ENCODE results near the gene KIAA1549.
"Not testable (repeated sequence)": the region's sequence is repeated elsewhere in the genome, so short reads cannot be mapped to it uniquely, and the experiment has no call there.

Gene KIAA1549

GRCh38 chr7:138981332-138982203 is at the start of gene KIAA1549:
Gene KIAA1549, minus strand, starts transcription at chr7:138981389. Its CDS starts 120 bp downstream, at chr7:138981269.
- no peak for DNase-seq

- DNase-seq, result no peak
Measured at GRCh38 chr7:139029353-139029752, 48.2 kb upstream of the KIAA1549 start.

DNA sequence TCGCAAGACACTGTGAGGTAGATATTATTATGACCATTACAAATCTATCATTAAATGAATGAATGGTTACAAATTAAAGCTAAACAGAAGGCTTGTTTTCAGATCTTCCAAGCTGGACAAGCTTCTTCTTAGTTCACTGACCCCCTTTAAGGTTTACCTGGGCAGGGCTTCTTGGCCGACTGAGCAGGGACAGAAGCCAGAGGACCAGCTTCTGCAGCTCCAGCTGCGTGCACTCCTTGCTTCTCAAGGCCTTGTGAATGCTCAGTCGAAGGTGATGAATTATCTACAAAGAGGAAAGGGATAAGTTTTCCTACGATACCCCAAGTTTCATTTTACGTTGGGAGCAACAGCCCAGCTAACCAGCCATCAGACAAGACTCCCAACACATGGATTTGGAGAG is 45.4 kb upstream of the KIAA1549 start:
- no peak for DNase-seq

- DNase-seq, result not testable (repeated sequence)
Measured at GRCh38 chr7:139025861-139026260, 44.7 kb upstream of the KIAA1549 start.

DNA sequence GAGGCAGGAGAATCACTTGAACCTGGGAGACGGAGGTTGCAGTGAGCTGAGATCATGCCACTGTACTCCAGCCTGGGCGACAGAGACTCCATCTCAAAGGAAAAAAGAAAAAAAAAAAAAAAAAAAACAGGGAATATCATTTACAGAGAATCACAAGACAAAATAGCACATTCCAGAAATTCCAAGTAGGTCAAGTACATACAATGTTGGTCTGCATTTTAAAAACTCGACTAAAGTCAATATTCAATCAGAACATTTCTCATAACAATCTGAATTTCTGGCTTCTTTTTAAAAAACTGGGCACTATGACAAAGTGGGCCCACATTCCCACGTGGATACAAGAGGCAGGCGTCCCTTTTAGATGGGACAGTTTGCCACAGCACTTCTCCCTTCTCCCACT is 41.9 kb upstream of the KIAA1549 start:
- no peak for DNase-seq

DNA sequence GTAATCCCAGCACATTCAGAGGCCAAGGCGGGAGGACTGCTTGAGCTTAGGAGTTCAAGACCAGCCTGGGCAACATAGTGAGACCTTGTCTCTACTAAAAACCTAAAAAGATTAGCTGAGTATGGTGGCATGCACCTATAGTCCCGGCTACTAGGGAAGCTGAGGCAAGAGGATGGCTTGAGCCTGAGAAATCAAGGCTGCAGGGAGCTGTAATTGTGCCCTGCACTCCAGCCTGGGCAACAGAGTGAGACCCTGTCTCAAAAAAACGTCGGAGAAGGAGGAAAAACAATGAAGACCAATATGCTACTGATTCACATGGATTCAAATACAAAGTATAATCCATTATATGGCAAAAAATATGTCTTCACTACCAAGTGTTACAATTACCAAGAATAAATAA is 41.1 kb upstream of the KIAA1549 start:
- no peak for DNase-seq

DNA sequence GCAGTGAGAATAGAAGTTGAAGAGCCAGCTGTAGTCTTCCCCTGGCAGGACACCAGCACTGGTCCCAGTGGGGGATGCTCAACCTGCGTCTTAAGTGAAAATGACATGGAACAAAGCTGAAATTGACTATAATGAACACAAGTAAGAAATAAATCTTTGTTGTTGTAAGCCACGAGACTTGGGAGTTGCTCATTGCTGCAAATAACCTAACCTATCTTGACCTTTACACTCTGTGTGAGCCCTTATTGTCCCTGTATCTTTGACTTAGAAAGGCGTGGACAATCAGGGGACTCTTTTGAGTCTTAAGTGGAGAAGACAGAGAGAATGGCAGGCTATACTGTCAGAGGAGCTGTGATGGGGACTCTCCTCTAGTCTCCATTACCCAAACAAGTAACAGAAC is 37.7 kb upstream of the KIAA1549 start:
- no peak for DNase-seq

GRCh38 chr7:139016931-139017511 is 35.8 kb upstream of the KIAA1549 start:
- DNase-seq, result peak; percentile 7

GRCh38 chr7:139011373-139011772 is 30.2 kb upstream of the KIAA1549 start:
- no peak for DNase-seq

DNA sequence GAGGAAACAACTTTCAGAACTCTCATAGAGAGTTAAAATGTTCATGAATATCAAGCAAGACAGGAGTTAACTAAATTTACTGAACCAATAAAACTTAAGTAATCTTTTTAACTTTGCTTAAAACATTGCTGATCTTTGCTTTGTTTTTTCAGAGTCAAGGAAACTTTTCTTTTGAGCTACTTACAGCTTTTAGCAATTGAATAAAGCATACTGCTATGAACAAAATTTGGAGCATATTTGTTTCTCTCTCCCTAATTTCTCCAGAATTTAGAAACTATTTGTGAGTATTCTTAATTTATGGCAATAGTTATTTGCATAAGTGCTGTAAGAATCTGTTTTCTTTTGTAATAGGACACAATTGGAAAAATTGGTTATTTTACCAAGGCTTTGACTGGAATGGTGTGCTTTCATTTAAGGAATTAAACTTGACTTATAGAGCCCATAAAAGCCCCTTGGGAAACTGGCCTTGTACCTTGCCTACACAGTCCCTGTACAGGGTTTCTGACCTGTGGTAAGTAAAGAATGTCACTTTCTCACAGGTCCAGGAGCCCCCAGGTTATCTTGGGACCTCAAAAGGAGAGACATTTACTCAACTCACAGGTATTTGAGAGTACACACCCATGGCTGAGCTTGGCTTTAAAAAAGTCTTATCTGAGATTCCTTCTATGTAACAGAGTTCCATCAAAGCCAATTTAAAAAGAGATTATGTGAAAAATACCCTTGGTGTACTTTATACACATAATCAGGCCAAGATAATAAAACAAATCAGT is 23.3 kb upstream of the KIAA1549 start:
- no peak for DNase-seq

DNA sequence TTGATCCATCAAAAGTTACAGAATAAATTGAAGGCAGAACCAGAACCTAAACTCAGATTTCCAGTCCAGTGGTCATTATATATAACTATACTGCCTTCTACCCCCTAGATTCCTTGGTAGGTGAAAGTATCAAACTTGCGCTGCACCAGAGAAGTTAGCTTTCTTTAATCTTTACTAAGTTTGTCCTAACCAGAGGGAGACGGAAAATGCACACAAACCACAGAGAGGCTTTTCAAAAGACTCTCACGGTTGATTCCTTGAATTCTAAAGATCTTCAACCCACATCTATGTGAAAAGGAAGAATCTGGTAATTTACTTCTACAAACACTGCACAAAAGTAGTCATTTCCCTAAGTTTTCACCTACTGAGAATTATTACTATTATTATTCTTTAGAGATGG is 18.2 kb upstream of the KIAA1549 start:
- DNase-seq, result no peak

DNA sequence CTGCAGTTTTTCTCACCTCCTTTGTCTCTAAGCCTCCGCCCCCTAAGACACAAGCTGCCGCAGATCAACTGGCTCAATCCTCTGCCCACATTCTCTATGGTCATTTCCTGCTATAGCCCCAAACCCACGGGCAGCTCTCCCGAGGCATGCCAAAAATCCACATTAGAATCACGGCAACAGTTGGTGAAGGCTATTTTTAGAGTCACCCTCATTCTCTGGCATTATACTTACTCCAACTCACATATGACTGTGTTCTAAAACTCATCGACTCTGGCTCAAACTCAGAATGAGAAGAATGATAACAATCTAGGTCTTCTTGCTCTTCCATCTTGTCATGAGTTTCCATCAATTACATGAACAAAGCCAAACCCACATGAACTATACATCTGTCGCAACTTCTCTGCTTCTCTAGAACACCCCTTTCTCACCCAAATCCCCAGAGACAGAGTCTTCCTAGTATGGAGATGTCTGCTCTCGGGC is 10.9 kb upstream of the KIAA1549 start:
- no peak for DNase-seq

- DNase-seq, result no peak
Measured at GRCh38 chr7:138987686-138988085, 6.5 kb upstream of the KIAA1549 start.

GRCh38 chr7:138982204-138982623 is 1.0 kb upstream of the KIAA1549 start:
- DNase-seq, result no peak

DNA sequence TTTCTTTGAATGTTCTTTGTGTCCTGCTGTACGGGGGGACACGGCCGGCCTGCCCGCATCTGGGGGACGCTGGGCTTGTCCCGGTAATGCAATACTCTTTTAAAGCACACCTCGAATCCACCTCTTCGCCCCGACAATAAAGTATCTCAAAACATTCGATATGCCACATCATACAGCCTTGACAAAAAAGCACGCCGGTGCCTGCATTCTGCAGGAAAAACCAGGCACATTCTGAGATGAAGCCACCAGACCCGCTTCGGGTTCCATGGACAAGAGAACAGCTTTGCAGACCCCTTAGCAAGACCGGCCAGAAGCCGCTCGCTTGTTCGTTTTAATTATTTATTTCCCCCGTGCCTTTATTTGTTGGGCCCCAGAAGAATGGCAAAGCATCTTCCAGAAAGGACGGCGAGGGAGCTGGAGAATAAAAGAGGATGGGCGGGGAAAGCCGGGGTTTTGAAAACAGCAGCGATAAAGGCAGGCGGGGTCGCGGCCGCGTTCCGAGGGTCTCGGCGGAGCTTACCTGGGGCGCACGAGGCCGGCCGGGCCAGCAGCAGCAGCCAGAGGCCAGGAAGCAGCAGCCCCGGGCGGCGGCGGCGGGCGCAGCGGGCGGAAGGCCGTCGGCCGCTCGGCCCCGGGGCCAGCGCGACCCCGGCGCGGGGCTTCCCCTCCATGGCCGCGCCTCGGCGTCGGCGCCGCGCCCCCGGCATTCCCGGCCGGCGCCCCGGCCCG is 462 bp downstream of the KIAA1549 start:
- DNase-seq, result no peak

DNA sequence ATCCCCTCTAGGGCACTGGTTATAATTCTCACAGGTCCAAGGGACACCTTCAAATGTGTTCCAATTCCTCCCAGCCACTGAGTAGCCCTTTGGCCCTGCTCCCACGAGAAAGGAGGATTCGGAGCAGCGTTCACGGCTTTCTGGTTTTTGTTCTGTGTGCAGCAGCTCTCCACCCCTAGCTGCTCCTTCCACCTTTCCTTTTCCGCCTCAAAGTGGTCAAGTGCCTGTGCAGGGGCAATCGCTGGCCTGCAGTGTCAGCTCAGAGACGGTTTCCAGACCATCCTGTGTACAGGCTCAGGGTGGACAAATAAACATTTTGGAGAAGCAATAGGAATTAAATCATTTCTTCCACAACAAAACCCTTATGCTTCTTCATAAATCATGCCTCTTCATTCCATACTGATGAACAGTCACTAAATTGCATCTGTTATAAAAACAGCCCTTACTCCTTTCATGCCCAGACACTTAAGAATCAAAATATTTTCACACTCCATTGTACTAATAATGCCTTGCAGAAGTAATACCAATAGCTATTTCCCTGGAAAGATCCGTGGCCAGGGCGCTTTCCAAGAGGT is 1.1 kb downstream of the KIAA1549 start:
- DNase-seq, result no peak

GRCh38 chr7:138979226-138979979 is 1.8 kb downstream of the KIAA1549 start:
- DNase-seq, result no peak

DNA sequence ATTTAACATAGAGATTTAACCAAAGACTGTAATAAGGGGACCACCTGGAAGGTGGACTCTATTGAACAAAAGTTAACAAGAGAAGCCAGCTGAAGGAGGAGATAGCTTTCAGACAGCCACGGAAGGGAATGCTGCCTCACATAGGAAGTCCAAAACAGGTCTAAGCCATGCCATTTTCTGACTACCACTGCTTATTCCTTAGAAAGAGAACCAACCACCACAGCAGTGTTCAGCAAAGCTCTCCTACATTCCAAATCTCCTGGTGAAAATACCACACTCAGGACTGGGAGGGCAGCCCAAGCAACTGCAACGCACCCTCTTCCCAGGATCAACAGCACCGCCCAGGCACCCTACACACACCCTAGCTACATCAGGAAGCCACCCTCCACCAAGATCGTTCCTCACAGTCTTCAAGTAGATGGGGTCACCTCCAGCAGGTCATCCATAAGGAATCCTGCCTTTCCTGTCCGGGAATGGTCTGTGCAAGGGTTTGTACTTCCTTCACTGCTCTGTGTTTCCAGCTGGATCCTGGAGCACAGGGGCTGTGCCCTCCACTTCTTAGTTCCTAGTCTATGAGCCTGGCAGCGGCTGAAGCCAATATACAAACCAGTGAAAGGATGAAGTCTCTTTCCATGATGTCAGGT is 2.5 kb downstream of the KIAA1549 start:
- DNase-seq, result no peak

GRCh38 chr7:138976161-138976560 is 5.0 kb downstream of the KIAA1549 start:
- DNase-seq, result not testable (repeated sequence)

- DNase-seq, result no peak
Measured at GRCh38 chr7:138975343-138976104, 5.7 kb downstream of the KIAA1549 start.

All from NCI-H1048 (cell line).